Hepatocyte (in vitro differentiated cells): Measurements from ENCODE around the gene IQCM.

Experiments used
- CTCF ChIP-seq: fragments of 200-600 bp; sonication (generic); IDR thresholded peaks from 2 replicates; pipeline ENCODE4 v1.5.1; 2016; ENCODE audit warnings: antibody characterized with exemption, mild to moderate bottlenecking; ENCODE audit not compliant: poor library complexity
- EZH2 ChIP-seq: fragments of 200-600 bp; sonication (generic); IDR thresholded peaks from 2 replicates; pipeline ENCODE4 v1.6.1; 2016; ENCODE audit warnings: antibody characterized with exemption, mild to moderate bottlenecking, borderline replicate concordance

- TF ChIP-seq CTCF (no peak), EZH2 (no peak)
These were observed 124.9 kb downstream of the IQCM start for GRCh38 chr4:149690726-149691125.
